GM12874 (cell line): ENCODE measurements around the gene ATP5MC2.

Experiments
- CTCF ChIP-seq: IDR thresholded peaks from 2 replicates; pipeline ENCODE4 v1.5.1; 2011; ENCODE audit warnings: low read depth, mild to moderate bottlenecking, control low read depth, low read length, moderate library complexity; ENCODE audit not compliant: insufficient read depth

ATP5MC2 gene

DNA sequence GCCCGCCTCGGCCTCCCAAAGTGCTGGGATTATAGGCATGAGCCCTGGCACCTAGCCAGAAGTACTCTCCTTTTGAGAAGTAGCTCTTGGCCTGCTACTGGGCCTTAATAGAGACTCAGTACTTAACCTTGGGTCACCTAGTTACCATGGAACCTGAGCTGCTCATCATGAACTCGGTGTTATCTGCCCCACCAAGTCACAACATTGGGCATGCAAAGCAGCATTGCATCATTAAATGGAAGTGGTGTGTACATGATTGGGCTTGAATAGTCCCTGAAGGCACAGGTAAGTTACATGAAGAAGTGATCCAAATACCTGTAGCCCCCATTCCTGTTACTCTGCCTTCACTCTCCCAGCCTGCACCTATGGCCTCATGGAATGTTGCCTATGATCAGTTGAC, 31.8 kb downstream of the ATP5MC2 start:
- no peak for TF ChIP-seq CTCF

- no peak for TF ChIP-seq CTCF
These were observed 32.5 kb downstream of the ATP5MC2 start for GRCh38 chr12:53643232-53643979.

GRCh38 chr12:53638057-53638456, 37.8 kb downstream of the ATP5MC2 start:
- TF ChIP-seq CTCF: no peak

- no peak for TF ChIP-seq CTCF
These were observed 39.2 kb downstream of the ATP5MC2 start for GRCh38 chr12:53636641-53637040.

- no peak for TF ChIP-seq CTCF
These were observed 44.2 kb downstream of the ATP5MC2 start for GRCh38 chr12:53631721-53632120.

DNA sequence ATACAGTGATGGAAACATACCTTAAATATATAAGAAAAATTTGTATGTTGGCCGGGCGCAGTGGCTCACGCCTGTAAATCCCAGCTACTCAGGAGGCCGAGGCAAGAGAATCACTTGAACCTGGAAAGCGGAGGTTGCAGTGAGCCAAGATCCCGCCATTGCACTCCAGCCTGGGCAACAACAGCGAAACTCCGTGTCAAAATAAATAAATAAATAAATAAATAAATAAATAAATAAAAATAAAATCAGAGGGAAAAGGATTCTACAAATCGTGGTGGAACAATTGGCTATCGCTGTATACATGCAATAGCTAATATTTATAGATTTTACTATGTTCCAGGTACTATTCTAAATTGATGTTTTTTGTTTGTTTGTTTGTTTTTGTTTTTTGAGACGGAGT, 48.0 kb downstream of the ATP5MC2 start:
- no peak for TF ChIP-seq CTCF

DNA sequence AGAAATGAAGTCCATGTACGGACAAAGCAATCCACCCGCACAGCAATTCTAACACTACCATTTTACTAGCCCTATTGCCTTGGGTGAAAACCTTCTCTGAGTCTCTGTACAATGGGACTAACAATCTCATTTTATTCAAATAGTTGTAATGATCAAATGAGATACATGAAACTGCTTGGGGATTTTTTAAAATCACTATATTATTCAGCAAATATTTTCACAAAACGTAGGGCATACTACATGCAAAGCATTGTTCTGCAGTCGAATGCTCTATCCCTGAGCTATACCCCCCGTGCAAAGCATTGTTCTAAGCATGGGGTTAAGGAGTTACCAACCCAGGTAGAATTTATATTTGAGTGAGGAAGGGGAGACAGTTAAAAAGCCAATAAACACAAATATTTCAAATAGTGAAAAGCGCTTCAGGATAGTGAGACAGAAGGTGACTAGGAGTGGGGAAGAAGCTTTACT, 49.1 kb downstream of the ATP5MC2 start:
- TF ChIP-seq CTCF: no peak
